HUES64 (cell line): ENCODE measurements around the gene CHST15.
"Not testable (repeated sequence)": the region's sequence is repeated elsewhere in the genome, so short reads cannot be mapped to it uniquely, and the experiment has no call there.

Source experiments
- H3K27ac ChIP-seq: 2 replicates; pipeline ENCODE4 v1.7.0; 2013; ENCODE audit warnings: low read depth, low read length, inconsistent platforms
- H3K27me3 ChIP-seq: 2 replicates; pipeline ENCODE4 v1.6.1; 2013; ENCODE audit warnings: mild to moderate bottlenecking, low read length; ENCODE audit not compliant: insufficient read depth
- H3K36me3 ChIP-seq: 2 replicates; pipeline ENCODE4 v1.6.1; 2013; ENCODE audit warnings: mild to moderate bottlenecking, low read length; ENCODE audit not compliant: insufficient read depth
- H3K4me1 ChIP-seq: 2 replicates; pipeline ENCODE4 v1.6.1; 2013; ENCODE audit warnings: mild to moderate bottlenecking, low read length, moderate library complexity; ENCODE audit not compliant: insufficient read depth
- H3K4me3 ChIP-seq: 2 replicates; pipeline ENCODE4 v1.5.1; 2013; ENCODE audit warnings: mild to moderate bottlenecking, low read length, moderate library complexity
- H3K9ac ChIP-seq: 2 replicates; pipeline ENCODE4 v1.6.1; 2013; ENCODE audit warnings: mild to moderate bottlenecking, low read depth, low read length
- H3K9me3 ChIP-seq: 2 replicates; pipeline ENCODE4 v1.6.1; 2013; ENCODE audit warnings: low read depth, low read length; ENCODE audit not compliant: insufficient read depth
- WGBS: fragments of 150-250, 120-280 bp; methylation state at CpG from one replicate; pipeline ENCODE4 v1.1.7; 2013; ENCODE audit warnings: missing lambda C conversion rate; 5-methylcytosine and 5-hydroxymethylcytosine counted together

The CHST15 gene

DNA sequence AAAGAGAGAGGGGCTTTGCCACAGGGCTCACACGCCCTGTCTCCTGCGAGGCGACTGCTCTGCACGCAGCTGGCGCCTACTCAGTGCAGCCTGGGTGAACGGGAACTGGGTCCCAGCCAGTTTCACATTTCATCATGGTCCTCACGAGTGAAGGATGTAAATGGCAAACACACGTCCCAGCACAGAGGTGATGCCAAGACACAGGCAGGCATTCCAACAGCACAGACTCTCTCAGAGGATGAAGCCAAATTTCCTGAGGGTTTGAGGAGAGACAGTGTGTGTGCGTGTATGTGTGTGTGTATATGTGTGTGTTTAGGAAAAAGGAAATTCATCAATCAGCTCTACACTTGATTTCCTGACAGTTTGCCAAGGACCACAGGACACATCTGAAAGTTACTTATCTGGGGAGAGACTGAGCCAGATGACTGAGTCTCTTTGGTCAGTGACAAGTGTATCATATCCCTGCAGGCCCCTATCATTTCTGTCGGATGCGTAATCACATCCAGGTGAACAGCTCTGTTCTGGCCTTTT lies 53.9 kb downstream of the CHST15 start:
- H3K36me3 ChIP-seq: peaks cover 11% of the 10 kb centered on the region
- H3K27ac ChIP-seq: no peak overlapping the region
- no peak overlapping the region for H3K4me3 ChIP-seq
- H3K9me3 ChIP-seq: no peaks in the 10 kb centered on the region
- H3K4me1 ChIP-seq: no peaks in the 10 kb centered on the region
- no peak overlapping the region for H3K9ac ChIP-seq
- 96% methylated on average over 11 of the region's 11 CpGs for WGBS
- no peaks in the 10 kb centered on the region for H3K27me3 ChIP-seq

DNA sequence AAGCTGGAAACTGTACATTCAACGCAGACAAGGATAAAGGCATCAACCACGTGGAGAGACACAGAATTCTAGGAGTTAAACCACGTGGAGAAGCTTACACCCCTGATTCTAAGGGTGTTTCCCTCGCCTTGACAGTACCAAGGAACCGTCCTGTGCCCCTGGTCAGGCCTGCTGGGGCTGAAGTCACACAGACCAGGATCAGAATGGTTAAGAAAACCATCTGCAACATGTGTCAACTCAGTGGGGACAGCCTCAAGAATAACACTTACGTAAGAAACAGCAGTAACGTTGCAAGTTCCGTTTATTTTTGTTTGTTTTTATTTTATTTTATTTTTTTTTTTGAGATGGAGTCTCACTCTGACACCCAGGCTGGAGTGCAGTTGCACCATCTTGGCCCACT lies 55.6 kb downstream of the CHST15 start:
- WGBS: 96% methylated on average over 8 of the region's 8 CpGs
- H3K27me3 ChIP-seq: no peaks in the 10 kb centered on the region
- peaks cover 9% of the 10 kb centered on the region for H3K4me1 ChIP-seq
- H3K4me3 ChIP-seq: no peak overlapping the region
- H3K9me3 ChIP-seq: no peaks in the 10 kb centered on the region
- no peak overlapping the region for H3K27ac ChIP-seq
- peaks cover 11% of the 10 kb centered on the region for H3K36me3 ChIP-seq
- H3K9ac ChIP-seq: no peak overlapping the region

DNA sequence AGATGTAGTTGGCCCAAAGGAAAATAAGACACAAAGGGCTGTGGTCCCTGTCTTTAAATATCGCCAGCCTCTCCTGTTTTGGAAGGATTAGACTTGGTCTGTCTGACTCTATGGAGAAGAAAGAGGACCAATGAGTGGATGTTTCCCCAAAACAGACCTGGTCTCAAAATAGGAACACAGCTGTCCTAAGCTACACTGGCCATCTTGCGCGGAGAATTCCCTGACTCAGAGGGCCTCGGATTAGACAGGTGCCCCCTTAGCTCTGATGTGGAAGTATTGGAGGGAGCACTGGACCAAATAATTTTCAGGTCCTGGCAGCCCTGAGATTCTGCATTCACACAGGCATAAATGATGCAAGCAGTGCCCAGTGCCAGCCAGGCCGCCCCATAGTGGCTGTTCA lies 56.1 kb downstream of the CHST15 start:
- H3K9me3 ChIP-seq: no peaks in the 10 kb centered on the region
- no peak overlapping the region for H3K27ac ChIP-seq

DNA sequence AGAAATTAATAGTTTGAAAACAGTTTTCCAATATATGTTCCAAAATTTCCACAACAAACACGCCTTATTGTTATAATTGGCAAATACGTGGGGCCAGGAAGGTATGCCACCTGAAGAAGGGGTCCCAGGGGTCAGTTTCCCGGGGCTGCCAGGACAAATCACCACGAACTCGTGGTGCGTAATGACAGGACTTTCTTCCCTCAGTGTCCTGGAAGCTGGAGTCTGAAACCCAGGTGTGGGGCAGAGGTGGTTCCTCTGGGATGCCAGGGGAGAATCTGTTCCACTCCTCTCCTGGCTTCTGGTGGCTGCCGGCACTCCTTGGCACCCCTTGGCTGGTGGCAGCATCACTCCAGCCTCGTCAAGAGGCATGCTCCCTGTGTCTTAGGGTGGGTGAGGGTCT lies 56.7 kb downstream of the CHST15 start:
- H3K4me1 ChIP-seq: peaks cover 18% of the 10 kb centered on the region
- H3K9me3 ChIP-seq: no peaks in the 10 kb centered on the region
- no peak overlapping the region for H3K9ac ChIP-seq
- no peak overlapping the region for H3K4me3 ChIP-seq
- WGBS: 95% methylated on average over 8 of the region's 8 CpGs
- no peaks in the 10 kb centered on the region for H3K27me3 ChIP-seq
- H3K36me3 ChIP-seq: peaks cover 11% of the 10 kb centered on the region
- no peak overlapping the region for H3K27ac ChIP-seq

More for the DNA sequence above, 56.1 kb downstream of the CHST15 start:
- H3K27me3 ChIP-seq: no peaks in the 10 kb centered on the region
- H3K36me3 ChIP-seq: peaks cover 11% of the 10 kb centered on the region
- H3K4me1 ChIP-seq: peaks cover 14% of the 10 kb centered on the region
- WGBS: 95% methylated on average over 5 of the region's 5 CpGs
- no peak overlapping the region for H3K4me3 ChIP-seq
- no peak overlapping the region for H3K9ac ChIP-seq

DNA sequence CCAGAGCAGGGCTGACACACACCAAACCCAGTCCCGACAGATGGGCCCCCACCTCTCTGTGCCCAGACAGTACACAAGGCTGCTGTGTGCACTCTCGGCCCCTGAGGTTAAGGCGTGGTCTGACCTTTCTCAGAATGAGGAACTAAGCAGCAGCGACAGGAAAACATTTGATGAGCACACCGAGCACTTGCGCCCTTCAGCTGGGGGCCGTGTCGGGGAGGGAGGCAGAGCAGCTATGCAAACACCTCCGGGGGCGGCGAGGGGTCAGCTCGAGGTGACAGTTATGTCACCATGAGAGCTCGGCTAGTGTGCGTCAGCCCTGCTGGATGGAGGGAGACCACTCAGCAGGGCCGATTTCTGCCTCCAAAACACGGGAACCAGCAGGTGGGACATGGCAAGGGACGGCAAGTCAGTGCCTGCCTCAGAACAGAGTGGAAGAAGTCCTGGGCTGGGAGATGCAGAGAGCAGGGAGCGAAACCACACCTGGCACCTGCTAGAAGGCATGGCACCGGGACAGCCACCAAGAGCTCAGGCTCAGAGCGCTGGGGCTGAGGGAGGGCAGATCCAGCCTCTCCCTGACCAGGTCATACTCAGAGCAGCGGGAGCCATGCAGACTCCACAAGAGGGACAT lies 57.4 kb downstream of the CHST15 start:
- no peak overlapping the region for H3K27ac ChIP-seq

DNA sequence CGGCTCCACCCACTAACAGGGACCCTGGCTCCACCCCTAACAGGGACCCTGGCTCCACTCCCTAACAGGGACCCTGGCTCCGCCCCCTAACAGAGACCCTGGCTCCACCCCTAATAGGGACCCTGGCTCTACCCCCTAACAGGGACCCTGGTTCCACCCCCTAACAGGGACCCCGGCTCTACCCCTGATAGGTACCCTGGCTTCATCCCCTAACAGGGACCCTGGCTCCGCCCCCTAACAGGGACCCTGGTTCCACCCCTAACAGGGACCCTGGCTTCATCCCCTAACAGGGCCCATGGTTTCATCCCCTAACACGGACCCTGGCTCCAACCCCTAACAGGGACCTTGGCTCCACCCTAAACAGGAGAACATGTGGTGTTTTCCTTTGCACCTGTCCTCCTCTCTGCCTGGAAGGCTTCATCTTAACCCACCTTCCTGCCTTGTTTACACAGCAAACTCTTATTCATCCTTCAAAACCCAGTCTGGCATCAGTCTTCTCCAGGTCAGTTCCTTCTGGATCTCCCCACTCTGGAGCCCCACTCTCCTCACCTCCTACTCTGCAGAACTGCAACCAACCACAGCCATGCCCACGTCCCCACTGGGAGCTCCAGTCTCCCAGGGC lies 58.0 kb downstream of the CHST15 start:
- peaks cover 11% of the 10 kb centered on the region for H3K36me3 ChIP-seq
- H3K9ac ChIP-seq: no peak overlapping the region
- no peak overlapping the region for H3K4me3 ChIP-seq
- no peak overlapping the region for H3K27ac ChIP-seq
- no peaks in the 10 kb centered on the region for H3K9me3 ChIP-seq
- WGBS: 88% methylated on average over 6 of the region's 6 CpGs
- H3K27me3 ChIP-seq: no peaks in the 10 kb centered on the region
- peaks cover 18% of the 10 kb centered on the region for H3K4me1 ChIP-seq

More for the DNA sequence above, 57.4 kb downstream of the CHST15 start:
- no peaks in the 10 kb centered on the region for H3K27me3 ChIP-seq
- peaks cover 11% of the 10 kb centered on the region for H3K36me3 ChIP-seq
- no peak overlapping the region for H3K9ac ChIP-seq
- H3K9me3 ChIP-seq: no peaks in the 10 kb centered on the region
- H3K4me3 ChIP-seq: no peak overlapping the region
- whole genome bisulfite sequencing: 82% methylated on average over 21 of the region's 21 CpGs
- H3K4me1 ChIP-seq: peaks cover 18% of the 10 kb centered on the region

DNA sequence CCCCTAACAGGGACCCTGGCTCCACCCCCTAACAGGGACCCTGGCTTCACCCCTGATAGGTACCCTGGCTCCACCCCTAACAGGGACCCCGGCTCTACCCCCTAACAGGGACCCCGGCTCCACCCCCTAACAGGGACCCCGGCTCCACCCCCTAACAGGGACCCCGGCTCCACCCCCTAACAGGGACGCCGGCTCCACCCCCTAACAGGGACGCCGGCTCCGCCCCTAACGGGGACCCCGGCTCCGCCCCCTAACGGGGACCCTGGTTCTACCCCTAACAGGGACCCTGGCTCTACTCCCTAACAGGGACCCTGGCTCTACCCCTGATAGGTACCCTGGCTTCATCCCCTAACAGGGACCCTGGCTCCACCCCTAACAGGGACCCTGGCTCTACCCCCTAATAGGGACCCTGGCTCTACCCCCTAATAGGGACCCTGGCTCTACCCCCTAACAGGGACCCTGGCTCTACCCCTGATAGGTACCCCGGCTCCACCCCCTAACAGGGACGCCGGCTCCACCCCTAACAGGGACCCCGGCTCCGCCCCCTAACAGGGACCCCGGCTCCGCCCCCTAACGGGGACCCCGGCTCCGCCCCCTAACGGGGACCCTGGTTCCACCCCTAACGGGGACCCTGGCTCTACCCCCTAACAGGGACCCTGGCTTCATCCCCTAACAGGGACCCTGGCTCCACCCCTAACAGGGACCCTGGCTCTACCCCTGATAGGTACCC lies 58.7 kb downstream of the CHST15 start:
- not testable (repeated sequence) for H3K9ac ChIP-seq, H3K27me3 ChIP-seq, H3K4me3 ChIP-seq, H3K9me3 ChIP-seq, H3K27ac ChIP-seq
- H3K4me1 ChIP-seq: peaks cover 18% of the 10 kb centered on the region
- 88% methylated on average over 25 of the region's 25 CpGs for WGBS
- H3K36me3 ChIP-seq: peaks cover 11% of the 10 kb centered on the region

DNA sequence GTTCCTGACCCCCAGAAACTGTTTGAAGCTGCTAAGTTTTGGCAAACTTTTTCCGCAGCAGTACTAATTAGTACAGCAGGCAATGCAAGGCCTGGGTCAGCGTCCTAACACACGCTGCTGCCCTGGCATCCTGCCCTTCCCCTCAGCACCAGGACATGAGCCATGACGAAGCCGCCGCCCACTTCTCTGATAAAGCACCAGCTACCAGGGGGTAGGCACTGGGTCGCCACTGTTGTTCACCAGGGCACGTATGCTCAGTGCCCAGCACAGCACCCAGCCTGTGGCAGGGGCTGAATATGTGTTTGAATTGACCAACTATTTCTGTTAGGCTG lies 59.5 kb downstream of the CHST15 start:
- WGBS: 95% methylated on average over 8 of the region's 8 CpGs
- Histone ChIP-seq H3K27ac (no peak overlapping the region), H3K36me3 (peaks cover 6% of the 10 kb centered on the region; the same call in 1 of the 2 replicates), H3K27me3 (no peaks in the 10 kb centered on the region), H3K4me1 (peaks cover 18% of the 10 kb centered on the region), H3K9ac (no peak overlapping the region), H3K9me3 (no peaks in the 10 kb centered on the region), H3K4me3 (no peak overlapping the region)

DNA sequence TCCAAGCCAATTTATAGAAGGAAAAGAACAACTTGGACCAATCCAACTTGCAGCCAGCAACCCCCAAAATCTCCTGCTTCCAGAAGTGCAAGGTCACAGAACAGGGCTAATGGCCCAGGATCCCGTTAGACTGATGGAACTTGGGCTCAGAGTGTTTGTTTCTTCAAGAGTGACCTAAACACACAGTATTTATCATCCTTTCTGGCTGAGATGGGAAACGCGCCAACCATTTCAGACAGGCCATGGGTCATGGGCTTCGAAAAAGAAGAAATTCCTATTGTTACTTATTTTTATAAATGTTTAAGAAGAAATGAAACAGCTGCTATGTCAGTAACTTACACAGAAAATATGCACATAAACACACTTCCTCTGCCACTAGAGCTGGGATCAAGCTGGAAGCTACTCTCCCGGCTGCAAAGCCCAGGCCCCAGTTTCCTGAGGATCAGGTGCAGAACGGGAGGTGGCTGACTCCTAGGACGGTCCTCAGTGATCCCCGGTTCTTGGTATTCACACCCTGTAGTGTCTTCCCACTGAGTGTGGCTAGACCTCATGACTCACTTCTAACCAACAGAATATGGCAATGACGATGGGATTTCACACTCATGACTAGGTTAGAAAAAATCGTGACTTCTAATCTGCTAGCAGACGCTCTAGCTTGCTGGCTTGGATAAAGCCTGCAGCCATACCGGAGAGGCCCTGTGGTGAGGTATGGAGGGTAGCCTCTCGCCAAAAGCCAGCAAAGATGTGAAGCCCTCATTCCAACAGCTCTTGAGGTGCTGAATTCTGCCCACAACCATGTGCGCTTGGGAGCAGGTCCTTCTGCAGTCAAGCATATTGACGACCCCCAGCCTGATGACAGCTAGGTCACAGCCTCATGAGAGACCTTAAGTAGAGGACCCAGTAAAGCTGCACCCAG lies 60.2 kb downstream of the CHST15 start:
- Histone ChIP-seq H3K27ac (no peak overlapping the region), H3K27me3 (no peaks in the 10 kb centered on the region), H3K9ac (no peak overlapping the region), H3K9me3 (no peaks in the 10 kb centered on the region), H3K4me3 (no peak overlapping the region), H3K4me1 (peaks cover 18% of the 10 kb centered on the region), H3K36me3 (peaks cover 6% of the 10 kb centered on the region; the same call in 1 of the 2 replicates)
- 81% methylated on average over 14 of the region's 15 CpGs for WGBS

DNA sequence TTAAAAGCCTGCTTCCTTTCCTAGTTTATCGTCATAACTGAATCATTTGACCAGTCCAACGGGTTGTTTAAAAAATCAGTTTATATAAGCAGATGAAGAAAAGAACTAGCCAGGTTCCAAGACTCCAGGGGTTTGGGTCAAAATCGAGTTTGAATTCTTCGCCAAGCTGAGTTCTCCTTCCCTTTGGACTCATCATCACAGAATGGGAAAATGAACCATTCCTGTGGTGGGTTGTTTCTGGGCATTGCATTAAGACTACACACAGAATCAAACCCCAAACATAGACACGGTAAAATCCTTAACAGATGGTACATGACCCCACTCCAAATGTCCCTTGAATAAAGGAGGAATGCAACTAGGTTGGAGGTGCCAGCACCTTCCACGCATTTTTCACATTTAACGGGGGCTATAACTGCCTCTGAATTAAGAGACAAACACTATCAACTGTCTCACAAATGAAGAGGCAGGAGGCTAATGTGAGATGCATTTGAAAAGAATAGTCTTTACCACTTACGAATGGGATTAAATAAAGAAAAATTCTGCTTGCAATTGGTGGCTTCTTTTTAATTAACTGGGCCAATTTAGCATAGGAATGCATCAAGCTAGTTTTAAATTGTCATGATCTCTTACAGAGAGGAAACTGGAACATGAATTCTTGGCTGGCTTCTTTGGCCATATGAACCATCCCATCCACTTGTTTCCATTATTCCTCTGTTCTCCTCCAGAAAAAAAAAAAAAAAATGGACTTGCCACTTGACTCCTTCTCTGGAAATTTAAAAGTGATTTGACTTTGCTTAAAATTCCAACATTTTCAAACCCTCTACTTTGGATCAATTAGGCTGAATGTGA lies 61.1 kb downstream of the CHST15 start:
- H3K9me3 ChIP-seq: no peaks in the 10 kb centered on the region
- H3K4me3 ChIP-seq: no peak overlapping the region
- no peak overlapping the region for H3K9ac ChIP-seq
- 86% methylated on average over 6 of the region's 8 CpGs for WGBS
- H3K27me3 ChIP-seq: no peaks in the 10 kb centered on the region
- H3K36me3 ChIP-seq: 0 out of 2 replicates have a peak, but pooled peaks cover 2% of the 10 kb centered on the region
- H3K27ac ChIP-seq: no peak overlapping the region
- H3K4me1 ChIP-seq: peaks cover 18% of the 10 kb centered on the region
